NCI-H187 treated with DMSO at 0.1 percent for 48 hours (cell line): Measurements from ENCODE around the gene KL.

Experiments
- DNase-seq: peaks from one replicate; lab custom pipeline; 2025; lab: John Stamatoyannopoulos, UW

The KL gene

DNA sequence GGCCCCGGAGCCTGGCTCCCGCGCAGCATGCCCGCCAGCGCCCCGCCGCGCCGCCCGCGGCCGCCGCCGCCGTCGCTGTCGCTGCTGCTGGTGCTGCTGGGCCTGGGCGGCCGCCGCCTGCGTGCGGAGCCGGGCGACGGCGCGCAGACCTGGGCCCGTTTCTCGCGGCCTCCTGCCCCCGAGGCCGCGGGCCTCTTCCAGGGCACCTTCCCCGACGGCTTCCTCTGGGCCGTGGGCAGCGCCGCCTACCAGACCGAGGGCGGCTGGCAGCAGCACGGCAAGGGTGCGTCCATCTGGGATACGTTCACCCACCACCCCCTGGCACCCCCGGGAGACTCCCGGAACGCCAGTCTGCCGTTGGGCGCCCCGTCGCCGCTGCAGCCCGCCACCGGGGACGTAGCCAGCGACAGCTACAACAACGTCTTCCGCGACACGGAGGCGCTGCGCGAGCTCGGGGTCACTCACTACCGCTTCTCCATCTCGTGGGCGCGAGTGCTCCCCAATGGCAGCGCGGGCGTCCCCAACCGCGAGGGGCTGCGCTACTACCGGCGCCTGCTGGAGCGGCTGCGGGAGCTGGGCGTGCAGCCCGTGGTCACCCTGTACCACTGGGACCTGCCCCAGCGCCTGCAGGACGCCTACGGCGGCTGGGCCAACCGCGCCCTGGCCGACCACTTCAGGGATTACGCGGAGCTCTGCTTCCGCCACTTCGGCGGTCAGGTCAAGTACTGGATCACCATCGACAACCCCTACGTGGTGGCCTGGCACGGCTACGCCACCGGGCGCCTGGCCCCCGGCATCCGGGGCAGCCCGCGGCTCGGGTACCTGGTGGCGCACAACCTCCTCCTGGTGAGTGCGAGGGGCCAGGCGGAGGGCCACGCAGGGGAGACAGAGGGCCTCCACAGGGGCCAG is at the start of gene KL:
KL (plus strand) TSS at position 10 of the 909 bp plus-strand sequence; CDS start at position 28, 18 bp downstream.
- DNase-seq, result no peak

DNA sequence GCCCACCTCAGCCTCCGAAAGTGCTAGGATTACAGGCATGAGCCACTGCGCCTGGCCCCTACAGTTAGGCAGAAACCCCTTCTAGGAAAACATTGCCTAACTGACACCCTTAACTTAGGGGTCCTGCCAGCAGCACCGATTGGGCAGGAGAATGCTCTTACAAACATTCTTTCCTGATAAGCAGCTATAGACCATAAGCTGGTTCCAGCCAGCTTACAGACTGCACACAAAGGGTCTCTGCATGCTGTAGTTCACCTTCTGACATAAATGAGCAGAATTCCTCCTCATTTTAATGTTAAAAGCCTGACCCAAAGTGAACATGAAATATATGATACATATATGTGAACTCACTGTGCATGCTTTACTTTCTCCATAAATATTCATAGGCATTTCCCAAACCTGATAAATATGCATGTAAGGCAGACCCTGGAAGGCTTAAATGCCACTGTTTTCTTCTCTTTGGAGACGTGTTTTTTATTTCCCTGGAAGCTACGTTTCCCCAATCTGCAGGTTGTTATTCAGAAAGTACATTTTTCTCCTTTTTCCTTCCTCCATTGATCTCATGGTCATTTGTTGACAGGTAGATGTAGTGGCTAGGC is 48.5 kb upstream of the KL start:
- DNase-seq, result no peak

DNA sequence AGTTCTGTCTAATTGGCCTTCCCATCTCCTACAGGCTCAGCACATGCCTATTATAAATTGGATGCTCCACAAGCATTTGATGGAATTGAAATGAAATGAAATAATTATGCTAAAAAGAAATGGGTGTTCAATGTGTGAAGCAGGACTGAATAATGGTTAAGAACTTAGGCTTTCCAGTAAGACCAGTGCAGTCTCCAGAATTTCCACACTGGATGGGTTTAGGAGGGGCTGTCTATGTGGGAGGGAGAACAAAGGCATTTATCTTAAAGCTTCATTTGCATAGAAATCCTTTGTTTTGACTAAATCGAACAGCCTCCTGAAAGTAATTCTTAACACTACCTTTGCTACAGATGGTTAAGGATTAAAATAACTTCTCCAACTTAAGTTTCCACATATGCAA is 47.9 kb upstream of the KL start:
- no peak for DNase-seq

DNA sequence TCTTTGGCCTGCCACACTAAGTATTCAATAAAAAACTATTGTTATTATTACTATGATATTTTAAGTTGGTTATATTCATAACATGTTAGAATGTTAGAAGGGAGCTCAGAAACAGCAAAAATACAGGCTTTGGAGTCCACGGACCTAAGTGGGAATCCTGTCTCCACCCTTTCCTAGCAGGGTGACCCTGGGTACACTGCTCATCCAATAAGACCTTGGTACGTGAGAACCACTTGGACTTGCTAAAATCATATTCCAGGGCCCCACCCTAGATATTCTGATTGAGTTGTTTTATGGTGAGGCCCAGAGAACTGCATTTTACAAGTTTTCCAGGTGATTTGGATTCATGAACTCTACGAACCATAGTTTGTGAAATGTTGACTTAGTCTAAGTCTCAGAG is 47.4 kb upstream of the KL start:
- no peak for DNase-seq

DNA sequence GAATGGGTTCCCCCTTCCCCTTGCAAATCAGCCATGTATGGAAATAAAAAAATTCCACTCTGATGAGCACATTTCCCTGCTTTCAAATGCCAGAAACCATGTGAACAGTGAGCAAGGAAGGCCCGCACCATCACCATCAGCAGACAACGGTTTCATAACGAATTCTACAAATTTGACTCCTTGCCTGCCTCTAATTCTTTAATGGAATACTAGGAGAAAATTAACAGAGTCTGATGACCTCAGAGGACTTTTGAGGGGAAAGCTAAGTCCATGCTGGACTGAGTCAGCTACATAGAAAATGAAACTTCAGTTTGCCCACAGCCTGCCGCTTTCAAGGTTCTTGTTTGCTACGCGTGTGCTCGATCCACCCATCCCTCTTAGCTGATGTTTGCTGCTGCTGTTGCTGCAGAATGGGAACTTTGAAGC is 46.7 kb upstream of the KL start:
- DNase-seq, result no peak

DNA sequence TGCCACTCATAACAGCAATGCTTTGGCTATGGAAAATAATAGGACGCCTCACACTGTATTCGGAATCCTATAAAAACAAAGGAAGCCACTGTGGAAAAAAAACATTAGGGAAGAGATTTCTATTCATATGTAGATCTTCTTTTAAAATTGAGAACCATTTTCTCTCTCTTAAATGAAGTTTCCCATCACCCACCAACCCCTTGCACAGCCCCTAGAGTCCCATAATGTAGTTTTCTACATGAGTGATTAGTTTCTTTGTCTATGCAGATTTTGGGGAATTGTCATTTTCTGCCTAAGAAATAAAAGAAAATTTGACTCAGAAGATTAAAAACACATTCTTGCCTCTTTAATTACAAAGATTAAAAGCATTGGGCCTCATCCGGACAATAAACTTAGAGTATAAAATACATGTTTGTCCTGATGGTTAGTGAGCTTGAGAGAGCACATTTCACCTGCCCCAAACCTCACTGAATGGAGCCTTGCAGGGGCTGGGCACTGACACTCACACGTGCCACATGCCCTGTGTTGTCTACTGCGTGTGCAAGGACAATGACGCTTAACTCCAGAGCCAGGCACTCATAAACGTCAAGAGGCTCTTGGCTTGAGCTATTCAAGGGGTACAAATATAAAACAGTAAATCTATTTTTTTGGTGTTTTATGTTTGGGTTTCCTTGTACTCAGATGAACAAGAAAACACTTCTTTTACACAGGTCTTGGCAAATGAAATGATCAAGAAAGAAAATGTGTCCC is 40.0 kb upstream of the KL start:
- peak; percentile 4 for DNase-seq

DNA sequence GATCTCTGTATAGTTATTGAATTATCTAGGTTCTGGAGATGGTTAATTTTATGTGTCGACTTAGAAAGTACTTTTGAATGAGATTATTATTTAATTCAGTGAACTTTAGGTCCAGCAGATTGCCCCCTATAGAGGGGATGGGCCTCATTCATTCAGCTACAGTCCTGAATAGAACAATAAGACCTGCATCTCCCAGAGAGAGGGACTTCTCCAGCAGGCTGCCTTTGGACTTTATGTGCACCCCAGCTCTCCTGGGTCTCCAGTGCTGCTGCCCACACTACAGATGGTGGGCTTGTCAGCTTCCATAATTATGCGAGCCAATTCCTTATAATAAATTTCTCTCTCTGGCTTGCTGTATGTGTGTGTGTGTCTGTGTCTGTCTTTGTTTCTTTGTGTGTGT is 39.3 kb upstream of the KL start:
- DNase-seq, result no peak

DNA sequence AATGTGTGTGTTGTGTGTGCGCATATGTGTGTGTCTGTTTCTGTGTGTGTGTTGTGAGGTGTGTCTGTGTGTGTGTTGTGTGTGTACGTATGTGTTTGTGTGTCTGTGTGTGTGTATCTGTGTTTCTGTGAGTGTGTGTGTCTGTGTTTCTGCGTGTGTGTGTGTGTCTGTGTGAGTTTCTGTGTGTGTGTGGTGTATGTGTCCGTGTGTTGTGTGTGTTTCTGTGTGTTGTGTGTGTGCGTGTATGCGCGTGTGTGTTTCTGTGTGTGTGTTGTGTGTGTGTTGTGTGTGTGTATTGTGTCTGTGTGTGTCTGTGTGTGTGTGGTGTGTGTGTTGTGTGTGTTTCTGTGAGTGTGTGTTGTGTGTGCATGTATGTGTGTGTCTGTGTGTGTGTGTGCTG is 38.9 kb upstream of the KL start:
- DNase-seq, result no peak

DNA sequence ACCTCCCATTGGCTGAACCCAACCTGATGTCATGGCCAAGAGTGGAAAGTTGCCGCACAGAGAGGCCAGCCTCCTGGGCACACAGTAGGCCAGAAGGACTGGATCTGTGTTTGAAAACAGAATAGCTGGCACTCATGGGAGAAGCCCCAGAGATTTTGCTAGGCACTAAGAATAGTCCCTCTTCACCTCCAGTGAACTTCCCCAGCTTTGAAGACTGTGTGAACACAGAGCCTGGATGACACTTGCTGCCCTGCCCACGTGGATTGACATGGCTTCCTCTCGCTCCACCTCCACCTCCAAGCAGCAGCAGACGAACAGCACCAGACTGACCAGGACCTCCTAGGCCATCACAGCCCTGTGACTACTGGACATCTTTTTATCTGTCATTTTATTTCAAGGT is 37.9 kb upstream of the KL start:
- no peak for DNase-seq

DNA sequence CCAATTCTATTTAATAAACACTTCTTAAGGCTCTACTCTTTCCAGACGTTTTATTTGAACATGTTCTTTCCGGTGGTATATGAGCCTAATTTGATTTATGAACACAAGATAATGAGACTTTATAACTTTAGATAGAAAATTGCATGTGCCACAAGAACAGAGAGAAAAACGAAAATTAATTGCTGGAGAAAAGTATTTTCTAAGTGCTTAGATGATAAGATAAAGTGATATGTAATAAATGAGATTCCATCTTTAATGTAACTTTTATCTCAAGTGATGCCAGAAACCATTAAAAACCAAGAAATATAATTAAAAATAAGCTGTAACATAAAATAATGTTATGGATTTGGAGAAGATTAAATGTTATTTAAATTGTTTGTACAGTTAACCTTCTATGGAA is 33.2 kb upstream of the KL start:
- DNase-seq, result no peak

DNA sequence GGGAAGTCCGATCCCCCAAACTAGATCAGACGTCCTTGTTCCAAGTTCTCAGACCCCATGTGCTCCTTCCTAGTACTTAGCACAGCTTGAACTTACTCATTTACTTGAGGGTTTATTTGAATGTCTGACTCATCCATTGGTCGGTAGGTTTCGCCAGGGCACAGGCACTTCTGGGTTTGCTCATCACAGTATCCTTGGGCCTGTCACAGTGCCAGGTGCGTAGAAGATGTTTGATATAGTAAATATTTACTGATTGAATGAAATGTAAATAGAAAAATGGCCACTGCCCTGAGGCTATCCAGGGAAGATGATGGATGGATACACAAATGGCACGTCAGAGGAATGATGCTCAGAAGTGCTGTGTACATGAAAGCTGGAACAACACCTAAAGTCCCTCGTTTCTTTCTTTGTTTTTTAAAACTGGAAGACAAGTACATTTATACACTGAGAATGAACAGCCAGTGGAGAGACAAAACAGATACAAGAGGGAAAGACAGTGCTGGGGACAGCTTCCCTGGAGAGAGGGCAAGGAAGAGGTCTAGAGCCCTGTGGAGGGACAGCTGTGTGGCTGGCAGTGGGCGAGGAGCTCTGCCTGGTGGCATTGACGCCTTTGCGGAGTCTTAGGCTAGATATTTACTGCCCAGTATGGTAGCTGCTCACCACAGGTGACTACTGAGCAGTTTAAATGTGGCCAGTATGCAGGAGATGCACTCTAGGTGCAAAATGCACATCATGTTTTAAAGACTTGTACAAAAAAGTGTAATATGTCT is 31.2 kb upstream of the KL start:
- DNase-seq, result no peak

DNA sequence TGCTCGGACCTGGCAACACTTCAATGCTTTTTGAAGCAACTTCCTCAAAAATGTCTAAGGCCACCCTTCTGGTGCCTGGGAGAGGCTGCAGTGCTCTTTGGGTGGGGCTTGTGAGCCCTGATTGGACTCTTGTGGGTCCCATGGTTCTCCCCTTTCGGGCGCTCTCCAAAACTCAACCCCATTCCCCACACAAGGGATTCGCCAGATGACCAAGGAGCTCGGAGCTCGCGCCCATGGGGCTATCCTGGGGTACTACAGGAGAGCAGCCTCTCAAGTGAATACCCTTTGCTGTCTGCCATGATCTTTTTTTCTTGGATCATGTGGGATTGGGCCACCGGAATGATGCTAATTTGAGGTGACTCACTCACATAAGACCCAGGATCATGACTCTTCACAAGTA is 29.7 kb upstream of the KL start:
- DNase-seq, result no peak

DNA sequence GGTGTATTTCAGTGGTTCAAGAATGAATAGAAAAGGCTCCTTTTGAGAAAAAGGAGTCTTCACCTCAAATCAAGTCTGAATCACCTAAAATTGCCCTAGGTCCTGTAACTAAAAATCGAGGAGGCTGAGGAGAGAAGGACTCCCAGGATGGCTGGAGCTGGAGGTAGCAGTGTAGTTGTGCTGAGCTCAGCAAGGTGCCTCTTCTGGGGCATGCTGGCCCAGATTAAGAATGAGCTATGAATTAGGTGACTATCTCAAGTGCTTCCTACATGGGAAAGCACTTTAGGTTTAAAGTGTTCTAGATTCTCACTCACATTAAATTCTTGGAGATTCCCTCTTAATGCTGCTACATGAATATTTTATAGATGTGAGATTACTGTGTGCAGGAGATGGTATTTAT is 28.8 kb upstream of the KL start:
- DNase-seq, result no peak

DNA sequence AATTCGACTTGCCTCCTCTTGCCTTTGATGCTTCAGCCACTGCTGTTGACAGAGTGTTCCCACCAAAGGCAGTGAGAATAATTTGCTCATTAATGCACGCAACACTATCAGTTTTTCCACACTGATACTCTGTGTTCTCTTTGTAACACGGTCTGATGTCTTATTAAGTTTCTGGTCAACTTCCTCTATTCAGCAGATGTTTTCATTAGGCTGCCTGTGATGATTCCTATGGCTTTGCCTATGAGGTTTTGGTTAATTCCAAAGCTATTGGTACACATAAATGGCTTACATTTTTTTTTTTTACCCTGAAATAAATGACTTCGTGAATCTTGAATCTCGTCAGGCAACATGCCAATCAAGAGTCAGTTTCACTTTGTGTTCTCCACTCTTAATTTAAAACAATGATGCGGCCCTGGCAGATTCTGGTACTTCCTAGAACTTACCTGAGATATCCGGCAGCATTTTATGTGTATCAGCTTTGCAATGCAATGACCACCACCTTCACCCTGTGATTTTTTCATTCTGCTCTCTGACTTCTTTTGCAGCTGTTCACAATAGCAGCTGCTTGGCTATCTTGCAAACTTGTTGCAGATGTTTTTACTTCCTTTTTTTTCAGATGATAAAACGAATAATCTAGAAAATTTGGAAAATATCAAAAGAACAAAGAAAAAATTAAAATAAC is 27.5 kb upstream of the KL start:
- DNase-seq, result no peak

DNA sequence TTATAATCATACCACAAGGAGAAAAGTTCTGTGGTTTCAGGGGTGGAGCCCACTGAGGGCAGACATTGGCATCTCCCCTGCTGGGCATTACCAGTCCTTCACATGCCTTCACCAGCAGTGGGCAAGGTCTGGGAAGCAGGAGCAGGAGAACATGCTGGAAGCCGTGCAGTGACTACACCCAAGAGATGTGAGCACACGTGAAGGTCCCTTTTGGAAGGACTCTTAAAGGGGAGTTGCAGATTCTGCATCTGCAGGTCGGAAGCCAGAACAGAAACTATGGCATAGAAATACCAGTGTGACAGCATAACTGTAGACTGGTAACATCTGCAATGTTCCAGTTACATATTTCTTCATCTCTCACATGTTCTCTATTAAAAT is 26.9 kb upstream of the KL start:
- DNase-seq, result no peak

DNA sequence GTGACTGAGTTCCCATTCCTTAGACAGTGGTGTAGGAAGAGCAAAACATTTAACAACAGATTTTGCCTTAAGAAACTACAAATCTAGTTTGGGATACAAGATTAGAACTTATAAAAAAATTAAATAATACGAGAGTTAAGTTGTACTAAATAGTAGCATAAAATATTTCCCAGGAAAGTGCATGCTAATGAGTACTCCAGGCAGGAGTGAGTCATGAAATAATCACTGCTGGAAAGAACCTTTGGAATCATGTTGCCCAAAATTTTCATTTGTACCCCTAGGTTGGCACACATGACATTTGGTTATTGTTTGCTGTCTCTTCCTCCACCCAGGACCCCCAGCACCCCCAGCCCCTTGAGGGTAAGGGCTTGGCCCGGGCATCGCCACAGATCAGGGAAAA is 26.3 kb upstream of the KL start:
- no peak for DNase-seq

DNA sequence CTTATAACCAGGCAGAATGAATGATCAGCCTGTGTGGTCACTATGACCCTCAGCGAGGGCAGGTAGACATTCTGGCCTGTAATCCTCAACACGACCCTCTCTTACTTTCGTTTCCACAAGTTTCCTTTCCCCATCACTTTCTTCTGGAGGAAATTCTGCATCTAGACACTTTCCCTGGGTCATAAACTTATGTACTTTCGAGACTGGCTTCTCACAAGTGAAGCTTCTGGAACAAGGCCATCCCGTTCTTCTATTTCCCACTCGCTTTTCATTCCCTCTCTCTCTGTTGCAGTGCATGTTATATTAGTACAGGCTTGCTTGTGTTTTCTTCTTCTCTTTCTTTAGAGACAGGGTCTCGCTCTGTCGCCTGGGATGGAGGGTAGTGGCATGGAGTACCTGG is 23.1 kb upstream of the KL start:
- DNase-seq, result no peak

DNA sequence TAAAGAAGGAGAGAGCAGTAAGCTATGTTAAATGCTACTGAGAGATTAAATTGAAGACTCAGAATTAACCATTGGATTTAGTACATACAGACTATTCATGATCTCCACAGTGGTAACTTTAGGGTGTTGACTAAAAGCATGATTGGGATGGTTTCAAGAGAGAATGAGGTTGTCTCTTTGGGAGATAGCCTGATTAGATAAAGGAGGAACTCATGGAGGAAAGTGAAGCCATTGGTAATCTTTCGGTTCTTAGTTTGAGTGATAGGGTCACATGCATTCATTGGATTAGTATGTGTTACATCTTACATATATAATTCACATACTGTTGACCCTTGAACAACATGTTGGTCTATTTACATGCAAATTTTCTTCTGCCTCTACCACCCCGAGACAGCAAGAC is 18.8 kb upstream of the KL start:
- no peak for DNase-seq

DNA sequence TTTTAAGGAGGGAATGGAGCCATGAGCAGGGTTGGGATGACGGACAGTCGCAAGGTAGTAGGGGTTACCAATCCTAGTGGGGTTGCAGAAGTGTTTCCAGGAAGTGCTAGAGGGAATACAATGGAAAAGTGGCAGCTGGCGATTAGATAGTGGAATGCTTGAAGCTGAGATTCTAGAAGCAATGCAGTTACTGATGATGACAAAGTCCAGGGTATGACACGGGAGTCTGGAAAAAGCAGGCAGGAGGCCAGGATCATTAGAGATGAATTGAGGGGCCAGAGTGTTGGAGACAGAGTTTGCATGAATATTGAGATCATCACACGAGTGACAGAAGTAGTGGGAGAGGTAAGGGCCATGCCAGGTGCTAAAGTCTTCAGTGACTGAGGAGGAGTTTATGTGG is 17.3 kb upstream of the KL start:
- no peak for DNase-seq

DNA sequence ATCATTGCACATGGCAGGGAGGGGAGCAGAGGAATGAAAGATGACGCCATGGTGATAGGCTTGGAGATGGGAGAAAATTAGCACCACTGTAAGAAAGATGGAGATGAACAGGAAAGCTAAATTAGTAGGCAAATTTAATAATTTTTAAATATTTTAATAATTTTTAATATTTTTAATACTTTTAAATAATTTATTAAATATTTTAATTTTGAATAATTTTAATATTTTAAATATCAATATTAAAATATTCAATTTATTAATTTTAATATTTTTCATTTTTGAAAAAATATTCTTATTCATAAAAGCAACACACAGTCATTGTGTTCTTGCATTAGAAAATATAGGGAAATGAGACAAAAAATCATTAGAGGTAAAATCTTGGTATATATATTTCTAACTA is 15.9 kb upstream of the KL start:
- DNase-seq, result no peak

DNA sequence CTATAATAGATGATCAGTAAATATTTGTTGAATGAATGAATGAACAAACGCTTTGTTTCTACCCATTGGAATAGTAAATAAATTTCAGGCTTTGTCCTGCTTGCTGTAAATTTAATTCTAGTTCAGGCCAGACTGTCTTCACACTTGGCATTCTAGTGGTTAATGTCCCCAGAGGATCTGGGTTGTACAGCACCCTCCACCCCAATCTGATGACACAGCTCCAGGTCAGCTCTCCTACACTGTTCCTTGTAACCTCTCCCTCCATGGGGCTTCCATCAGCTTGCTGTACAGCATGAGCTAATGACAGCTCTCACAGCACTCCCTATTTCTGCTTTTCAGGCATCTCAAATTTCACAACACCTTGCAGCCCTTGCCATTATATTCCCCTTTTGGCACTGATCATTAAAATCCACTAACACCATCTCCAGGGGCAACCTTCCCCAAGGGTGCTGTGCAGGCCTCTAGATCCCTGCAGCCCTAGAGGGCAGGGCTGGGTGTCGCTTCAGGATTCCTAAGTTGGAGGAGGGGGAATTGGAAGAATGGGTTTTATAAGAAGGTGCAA is 12.7 kb upstream of the KL start:
- no peak for DNase-seq
